Tibial nerve (tissue), 4 donors: ENCODE measurements around the gene ADCY4.

Source experiments
- CTCF ChIP-seq, 5 experiments: fragments of 200-600 bp in 3 of 5; fragments of 450-650 bp in 2 of 5; sonication (generic) in 3 of 5; IDR thresholded peaks; one replicate each; pipeline ENCODE4 v1.5.1; 2016 to 2019; ENCODE audit warnings: antibody characterized with exemption in 5 of 5, mild to moderate bottlenecking in 3 of 5, moderate library complexity in 2 of 5
- EP300 ChIP-seq, 2 donors: sonication (generic); formaldehyde crosslinking; IDR thresholded peaks; one replicate each; pipeline ENCODE4 v1.6.1; 2017; ENCODE audit warnings: antibody characterized with exemption in 2 of 2, mild to moderate bottlenecking in 1 of 2

DNA sequence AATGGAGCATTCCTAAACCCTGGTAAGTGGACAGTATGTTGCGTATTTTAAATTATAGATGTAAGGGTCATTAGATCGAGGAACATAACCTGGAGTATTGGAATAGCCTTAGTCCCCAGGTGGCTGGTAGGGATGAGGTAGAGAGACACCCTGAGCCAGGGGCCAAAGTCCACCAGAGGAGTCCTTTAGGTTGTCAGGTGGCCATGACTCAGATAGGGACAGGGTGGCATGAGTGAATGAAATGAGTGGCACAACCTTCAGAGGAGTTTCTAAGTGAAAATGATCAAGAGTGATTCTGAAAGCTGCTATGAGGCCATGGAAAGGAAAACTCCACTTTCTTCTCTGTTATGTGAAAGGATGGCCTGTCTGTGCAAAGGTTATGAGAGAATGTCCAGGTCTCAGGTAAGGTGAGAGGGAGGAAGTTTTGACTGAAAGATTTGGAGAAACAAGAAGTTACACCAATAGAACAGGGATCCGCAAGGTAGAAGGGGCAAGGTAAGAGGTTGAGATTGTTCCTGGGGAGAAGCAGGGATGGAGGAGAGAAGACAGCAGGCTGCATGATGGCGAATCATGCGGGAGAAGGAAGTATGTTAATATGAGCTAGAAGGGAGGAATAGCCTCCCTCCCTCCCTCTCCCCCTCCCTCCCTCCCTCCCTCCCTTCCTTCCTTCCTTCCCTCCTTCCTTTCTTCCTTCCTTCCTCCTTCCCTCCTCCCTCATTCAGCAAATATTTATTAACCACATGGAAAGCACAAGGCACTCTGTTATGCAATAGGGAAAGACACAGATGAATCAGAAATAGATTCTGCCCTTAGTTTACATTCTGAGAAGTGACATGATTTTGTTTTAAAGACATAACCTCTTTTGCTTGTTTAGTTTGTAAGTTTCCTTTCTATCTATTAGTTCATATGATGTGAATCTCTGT, 18.9 kb upstream of the ADCY4 start:
- TF ChIP-seq CTCF (IDR thresholded peaks at IDR 0.05) = no peak
- peak in 1 of 2 donors; percentile 18 for TF ChIP-seq EP300 (IDR thresholded peaks at IDR 0.05)
